Right cardiac atrium (tissue), 5 donors: ENCODE measurements around the gene ZNF578. TPM values are rescaled to one million over a fixed set of nuclear protein-coding genes. Genes with fewer than 3 reads are reported as not detected.
A peak's percentile ranks its signal among the peaks of the same experiment; 100 is the strongest.
"Not testable (repeated sequence)": the region's sequence is repeated elsewhere in the genome, so short reads cannot be mapped to it uniquely, and the experiment has no call there.

Source experiments
- ATAC-seq, 2 donors: fragments of 200-7000 bp; cut with Tn5 transposase; one replicate each; pipeline versions ENCODE4 v1.8.0 to v1.9.1; 2020; ENCODE audit warnings: moderate library complexity in 2 of 2, mild to moderate bottlenecking in 1 of 2
- DNase-seq, 3 donors: peaks; one replicate each; pipeline ENCODE4 v3.0.0-alpha.2; 2020
- H3K27ac ChIP-seq: one replicate; pipeline ENCODE4 v1.5.1; 2013; ENCODE audit warnings: mild to moderate bottlenecking, low read length, control low read depth, moderate library complexity
- H3K27me3 ChIP-seq: one replicate; pipeline ENCODE4 v1.6.1; 2013; ENCODE audit not compliant: control insufficient read depth, insufficient read depth
- H3K4me1 ChIP-seq: one replicate; pipeline ENCODE4 v1.6.1; 2013; ENCODE audit warnings: low read length; ENCODE audit not compliant: control insufficient read depth, insufficient read depth
- H3K4me3 ChIP-seq: one replicate; pipeline ENCODE4 v1.5.1; 2013; ENCODE audit warnings: low read length, control low read depth
- H3K9me3 ChIP-seq: one replicate; pipeline ENCODE4 v1.6.1; 2013; ENCODE audit warnings: low read length; ENCODE audit not compliant: control insufficient read depth
- WGBS: extraction: QIAGEN DNeasy Blood & Tissue Kit; methylation state at CpG from one replicate; pipeline ENCODE4 v1.1.7; 2013; 5-methylcytosine and 5-hydroxymethylcytosine counted together
- intact Hi-C, 4 donors: fragments of 100-400 bp; cut with DNase I; formaldehyde crosslinking; loops; one replicate each; pipeline versions ENCODE4 v1.11.0 to v1.14.0; 2022 to 2023
- polyA plus RNA-seq: library from polyadenylated mRNA; stranded (reverse); fragments of 200-250 nt; gene quantifications from one replicate; pipeline ENCODE4 v1.2.3, GENCODE V29; 2013
- total RNA-seq, 4 donors: library from RNA; stranded (reverse); fragmentation: NEBNext Ultra II Directional; extraction: Animal tissue kit (Norgen Biotek cat#: 25700); gene quantifications; one replicate each; pipeline ENCODE4 v1.2.1, GENCODE V29; 2021
- donor health status: healthy with polysubstance abuse.
- donor health status: DM: no; HTN: yes; CAD: no.
- donor health status: DM: no; HTN: no; CAD: no.
- donor health status: DM: no; HTN: yes; CAD: no; lungs with severe emphysema.
- donor health status: DM: yes; HTN: yes; CAD: no.

ZNF578 gene
- total and polyA plus RNA-seq, 5 donors = 1.2 to 4.8 (median 2.5) TPM

DNA sequence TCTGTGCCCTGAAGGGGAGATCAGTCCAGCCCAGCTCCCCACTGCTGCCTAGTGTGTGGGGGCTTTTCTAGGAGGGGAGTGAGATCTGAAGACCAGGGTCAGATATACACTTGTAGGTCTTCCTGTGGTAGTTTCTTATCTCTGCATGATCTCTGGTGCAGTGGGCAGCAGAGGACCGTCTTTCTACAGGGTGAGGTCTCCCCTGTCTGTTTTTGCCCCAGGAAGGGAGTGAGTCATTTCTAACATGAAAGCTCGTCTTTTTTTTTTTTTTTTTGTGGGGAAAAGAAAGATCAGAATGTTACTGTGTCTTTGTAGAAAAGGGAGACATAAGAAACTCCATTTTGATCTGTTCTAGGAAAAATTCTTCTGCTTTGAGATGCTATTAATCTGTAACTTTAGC lies 65.3 kb downstream of the ZNF578 start:
- no peak for DNase-seq
- no peaks in the 10 kb centered on the region for H3K4me1 ChIP-seq
- no peak overlapping the region for H3K27ac ChIP-seq
- ATAC-seq = no peak
- H3K27me3 ChIP-seq = no peaks in the 10 kb centered on the region
- intact Hi-C loops = no loop called here
- H3K9me3 ChIP-seq = no peaks in the 10 kb centered on the region
- no peak overlapping the region for H3K4me3 ChIP-seq
- WGBS = 30% methylated on average over 2 of the region's 2 CpGs

DNA sequence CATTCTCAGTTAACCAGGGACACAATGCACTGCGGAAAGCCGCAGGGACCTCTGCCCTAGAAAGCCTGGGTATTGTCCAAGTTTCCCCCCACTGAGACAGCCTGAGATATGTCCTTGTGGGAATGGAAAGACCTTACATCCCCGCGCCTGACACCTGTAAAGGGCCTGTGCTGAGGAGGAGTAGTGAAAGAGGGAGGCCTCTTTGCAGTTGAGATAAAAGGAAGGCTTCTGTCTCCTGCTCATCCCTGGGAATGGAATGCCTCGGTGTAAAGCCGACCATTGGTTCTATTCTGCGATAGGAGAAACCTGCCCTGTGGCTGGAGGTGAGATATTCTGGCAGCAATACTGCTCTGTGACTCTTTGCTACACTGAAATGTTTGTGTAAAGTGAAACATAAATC lies 65.8 kb downstream of the ZNF578 start:
- DNase-seq, intact Hi-C loops: not testable (repeated sequence)
- WGBS = 51% methylated on average over 7 of the region's 7 CpGs

DNA sequence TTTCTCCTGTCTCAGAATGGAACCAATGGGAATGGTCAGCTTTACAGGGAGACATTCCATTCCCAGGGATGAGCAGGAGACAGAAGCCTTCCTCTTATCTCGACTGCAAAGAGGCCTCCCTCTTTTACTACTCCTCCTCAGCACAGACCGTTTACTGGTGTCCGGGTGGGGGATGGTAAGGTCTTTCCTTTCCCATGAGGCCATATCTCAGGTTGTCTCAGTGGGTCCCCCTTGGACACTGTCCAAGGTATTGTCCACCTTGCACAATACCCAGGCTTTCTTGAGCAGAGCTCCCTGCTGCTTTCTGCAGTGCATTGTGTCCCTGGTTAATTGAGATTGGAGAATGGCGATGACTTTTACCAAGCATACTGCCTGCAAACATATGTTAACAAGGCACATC lies 66.7 kb downstream of the ZNF578 start:
- no peak overlapping the region for H3K27ac ChIP-seq
- H3K27me3 ChIP-seq = no peaks in the 10 kb centered on the region
- no peaks in the 10 kb centered on the region for H3K4me1 ChIP-seq
- DNase-seq (no peak), ATAC-seq (no peak)
- intact Hi-C loops = no loop called here
- H3K9me3 ChIP-seq = no peaks in the 10 kb centered on the region
- no peak overlapping the region for H3K4me3 ChIP-seq
- WGBS = 26% methylated on average over 4 of the region's 4 CpGs

More for the DNA sequence above, 65.8 kb downstream of the ZNF578 start:
- not testable (repeated sequence) for ATAC-seq, H3K4me1 ChIP-seq, H3K4me3 ChIP-seq, H3K27ac ChIP-seq, H3K27me3 ChIP-seq, H3K9me3 ChIP-seq

DNA sequence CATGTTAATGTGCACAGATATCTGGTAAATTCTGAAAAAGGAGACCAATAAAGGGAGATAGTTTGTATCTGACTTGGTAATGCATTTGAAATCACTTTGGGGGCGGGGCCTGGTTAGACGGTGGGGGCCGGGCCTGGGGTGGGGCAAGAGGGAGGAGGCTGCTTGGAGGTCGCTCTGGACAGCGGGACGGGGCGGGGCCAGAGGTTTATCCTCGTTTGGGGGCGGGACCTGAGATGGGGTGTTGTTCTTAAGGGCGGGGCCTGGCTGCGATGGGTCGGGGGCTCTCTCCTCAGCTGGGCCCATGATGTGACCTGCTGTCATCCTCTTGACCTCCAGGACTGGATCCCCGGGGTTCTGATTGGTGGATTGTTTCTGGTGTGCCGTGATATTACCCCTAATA lies 69.2 kb downstream of the ZNF578 start:
- H3K27ac ChIP-seq = no peak overlapping the region
- no peaks in the 10 kb centered on the region for H3K4me1 ChIP-seq
- DNase-seq (no peak), ATAC-seq (no peak)
- no peaks in the 10 kb centered on the region for H3K27me3 ChIP-seq
- intact Hi-C loops = no loop called here
- WGBS = 84% methylated on average over 14 of the region's 14 CpGs
- H3K9me3 ChIP-seq = no peaks in the 10 kb centered on the region
- H3K4me3 ChIP-seq = no peak overlapping the region

DNA sequence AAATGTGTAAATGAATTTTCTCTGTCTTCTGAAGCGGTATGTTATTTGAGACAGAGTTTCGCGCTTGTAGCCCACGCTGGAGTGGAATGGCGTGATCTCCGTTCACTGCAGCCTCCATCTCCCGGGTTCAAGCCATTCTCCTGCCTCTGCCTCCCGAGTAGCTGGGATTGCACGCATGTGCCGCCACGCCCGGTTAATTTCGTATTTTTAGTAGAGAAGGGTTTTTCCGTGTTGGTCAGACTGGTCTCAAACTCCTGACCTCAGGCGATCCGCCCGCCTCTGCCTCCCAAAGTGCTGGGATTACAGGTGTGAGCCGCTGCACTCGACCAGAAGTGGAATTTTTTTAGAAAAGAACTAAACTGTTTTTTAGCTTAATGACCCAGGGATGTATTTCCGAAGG lies 70.7 kb downstream of the ZNF578 start:
- ATAC-seq = no peak

DNA sequence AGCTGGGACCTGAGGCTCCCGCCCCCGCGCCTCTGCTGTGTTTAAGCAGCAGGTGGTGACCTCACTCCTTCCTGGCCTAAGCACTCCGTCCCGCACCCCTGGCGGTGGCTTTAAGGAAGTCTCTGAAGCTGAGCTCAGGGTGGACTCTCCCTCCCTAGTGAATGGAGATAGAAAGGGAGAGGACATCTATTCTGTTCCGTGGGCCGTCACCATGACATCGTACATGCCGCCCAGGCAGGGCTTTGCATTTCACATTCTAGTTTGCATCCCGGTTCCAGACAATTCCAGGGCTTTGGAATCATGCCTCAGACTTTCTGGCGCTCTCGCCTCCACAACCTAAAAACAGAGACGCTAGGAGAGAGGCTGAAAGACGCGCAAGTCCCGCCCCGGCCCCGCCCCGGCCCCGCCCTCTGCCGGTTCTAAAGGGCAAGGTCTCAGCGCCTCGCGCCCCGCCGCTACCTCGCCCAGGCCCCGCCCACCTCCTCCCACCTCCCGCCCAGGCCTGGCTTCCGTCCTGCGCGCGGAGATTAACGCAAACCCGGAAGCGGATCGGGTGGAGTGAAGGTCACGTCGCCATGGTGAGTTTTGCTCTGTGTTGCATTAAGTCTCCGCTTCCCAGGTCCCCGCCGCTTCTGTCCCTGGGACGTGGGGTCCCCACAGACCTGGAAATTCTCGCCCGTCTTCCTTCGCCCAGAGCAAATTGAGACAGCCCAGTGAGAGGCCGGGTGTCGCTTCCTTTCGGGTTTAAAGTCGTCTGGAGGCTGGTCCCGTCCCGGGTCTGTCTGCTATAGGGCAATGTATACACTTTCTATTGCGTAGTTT lies 74.0 kb downstream of the ZNF578 start, which contains the start of gene ZNF808:
Gene ZNF808, plus strand, starts transcription at position 535 of the 822 bp plus-strand sequence. CDS start 15,617 bp downstream, outside the sequence.
- WGBS = under 1% methylated on average over 54 of the region's 54 CpGs

More for the DNA sequence above, 70.7 kb downstream of the ZNF578 start:
- Histone ChIP-seq H3K4me3 (no peak overlapping the region), H3K27me3 (no peaks in the 10 kb centered on the region), H3K9me3 (no peaks in the 10 kb centered on the region), H3K4me1 (no peaks in the 10 kb centered on the region), H3K27ac (no peak overlapping the region)
- WGBS = 94% methylated on average over 20 of the region's 20 CpGs
- DNase-seq = no peak
- intact Hi-C loops = no loop called here

DNA sequence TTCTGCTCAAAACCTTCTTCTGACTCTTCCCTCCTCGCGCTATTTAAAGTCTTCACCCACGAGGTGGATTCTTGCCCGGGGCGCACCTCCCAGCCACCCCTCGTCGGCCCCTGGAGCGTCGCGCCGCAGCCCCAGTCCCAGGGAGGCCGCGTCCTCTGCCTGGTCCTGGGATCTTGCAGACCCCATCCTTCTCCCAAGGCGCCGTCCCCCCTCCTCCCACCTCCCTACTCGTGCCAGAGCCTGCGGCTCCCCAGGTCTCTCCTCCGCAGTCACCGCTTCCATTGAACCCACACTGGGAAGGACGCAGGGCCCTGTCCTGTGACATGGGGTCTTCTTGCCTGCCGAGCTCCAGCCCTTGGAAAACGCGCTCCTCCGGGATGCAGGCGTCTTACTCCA lies 74.6 kb downstream of the ZNF578 start:
- 1% methylated on average over 25 of the region's 25 CpGs for WGBS
- Histone ChIP-seq H3K4me3 (peak overlapping the region; percentile 84), H3K9me3 (no peaks in the 10 kb centered on the region), H3K4me1 (no peaks in the 10 kb centered on the region), H3K27me3 (no peaks in the 10 kb centered on the region), H3K27ac (peak overlapping the region; percentile 95)
- DNase-seq (peak; percentile 22 to 69 (median 62)), ATAC-seq (peak; percentile 27 to 52)
- intact Hi-C loops = no loop called here

More for the DNA sequence above, 74.0 kb downstream of the ZNF578 start, which contains the start of gene ZNF808:
- no peaks in the 10 kb centered on the region for H3K4me1 ChIP-seq
- H3K4me3 ChIP-seq = peak within 1 kb of the TSS; percentile 84
- H3K27ac ChIP-seq = peak within 1 kb of the TSS; percentile 100
- H3K9me3 ChIP-seq = no peaks in the 10 kb centered on the region
- H3K27me3 ChIP-seq = no peaks in the 10 kb centered on the region
- DNase-seq (peak; percentile 97 to 99 (median 99)), ATAC-seq (peak; percentile 98 to 99)
- intact Hi-C loops = no loop called here

DNA sequence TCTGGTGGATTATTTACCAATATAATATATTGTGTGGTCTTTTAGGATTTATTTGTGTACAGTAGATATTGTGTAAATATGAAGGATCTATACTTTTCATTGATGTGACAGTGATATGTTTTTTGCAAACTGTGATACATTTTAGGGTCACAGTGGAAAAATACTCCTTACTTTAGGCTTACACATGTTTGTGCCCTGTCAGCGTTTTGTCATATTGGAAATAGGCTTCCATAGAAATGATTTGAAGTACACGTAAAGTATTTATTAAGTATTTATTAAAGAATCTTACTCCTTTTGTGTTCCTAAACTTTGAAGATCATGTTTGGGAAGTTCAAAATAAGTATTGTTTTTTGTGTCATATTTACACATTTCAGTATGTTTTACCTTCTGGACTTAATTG lies 79.1 kb downstream of the ZNF578 start:
- no peak overlapping the region for H3K4me3 ChIP-seq
- ATAC-seq = no peak
- intact Hi-C loops = no loop called here
- H3K4me1 ChIP-seq = peaks cover 4% of the 10 kb centered on the region
- no peaks in the 10 kb centered on the region for H3K9me3 ChIP-seq
- no peaks in the 10 kb centered on the region for H3K27me3 ChIP-seq
- DNase-seq = no peak
- 96% methylated on average over 2 of the region's 2 CpGs for WGBS
- no peak overlapping the region for H3K27ac ChIP-seq

DNA sequence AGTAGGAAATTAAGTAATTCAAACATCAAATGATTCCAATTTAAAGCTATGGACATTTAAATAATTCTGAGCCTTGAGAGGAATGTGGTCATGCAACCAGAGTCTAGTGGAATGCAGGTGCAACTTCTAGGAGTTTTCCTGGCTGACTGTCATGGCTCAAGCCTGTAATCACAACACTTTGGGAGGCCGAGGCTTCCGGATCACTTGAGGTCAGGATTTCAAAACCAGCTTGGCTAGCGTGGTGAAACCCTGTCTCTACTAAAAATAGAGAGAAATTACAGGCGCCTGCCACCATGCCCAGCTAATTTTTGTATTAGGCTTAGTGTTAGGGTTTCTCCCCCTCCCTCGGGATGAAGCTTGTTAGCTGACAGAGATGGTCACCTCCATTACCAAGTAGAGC lies 80.5 kb downstream of the ZNF578 start:
- Histone ChIP-seq H3K27ac (no peak overlapping the region), H3K9me3 (no peaks in the 10 kb centered on the region), H3K4me1 (peaks cover 4% of the 10 kb centered on the region), H3K4me3 (no peak overlapping the region), H3K27me3 (no peaks in the 10 kb centered on the region)
- WGBS = 59% methylated on average over 5 of the region's 5 CpGs
- ATAC-seq (peak in 1 of 2 donors; percentile 39), DNase-seq (no peak)
- intact Hi-C loops = no loop called here

DNA sequence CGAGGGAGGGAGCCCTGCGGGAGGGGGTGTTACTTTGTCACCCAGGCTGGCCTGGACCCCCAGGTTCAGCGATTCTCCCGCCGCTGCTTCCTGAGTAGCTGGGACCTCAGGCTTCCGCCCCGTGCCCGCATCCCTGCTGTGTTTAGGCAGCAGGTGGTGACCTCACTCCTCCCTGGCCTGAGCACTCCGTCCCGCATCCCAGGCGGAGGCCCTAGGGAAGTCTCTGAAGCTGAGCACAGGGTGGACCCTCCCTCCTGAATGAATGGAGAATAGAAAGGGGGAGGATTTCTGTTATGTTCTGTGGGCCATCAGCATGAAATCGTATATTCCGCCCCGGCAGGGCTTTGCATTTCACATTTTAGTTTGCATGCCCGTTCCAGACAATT lies 82.0 kb downstream of the ZNF578 start:
- DNase-seq = peak in 2 of 3 donors; percentile 24 to 69
- intact Hi-C loops, H3K27me3 ChIP-seq, H3K4me1 ChIP-seq, H3K9me3 ChIP-seq: not testable (repeated sequence)
- 4% methylated on average over 15 of the region's 15 CpGs for WGBS
- H3K27ac ChIP-seq = peak overlapping the region; percentile 38
- peak overlapping the region; percentile 69 for H3K4me3 ChIP-seq
- ATAC-seq = peak in 1 of 2 donors; percentile 11

DNA sequence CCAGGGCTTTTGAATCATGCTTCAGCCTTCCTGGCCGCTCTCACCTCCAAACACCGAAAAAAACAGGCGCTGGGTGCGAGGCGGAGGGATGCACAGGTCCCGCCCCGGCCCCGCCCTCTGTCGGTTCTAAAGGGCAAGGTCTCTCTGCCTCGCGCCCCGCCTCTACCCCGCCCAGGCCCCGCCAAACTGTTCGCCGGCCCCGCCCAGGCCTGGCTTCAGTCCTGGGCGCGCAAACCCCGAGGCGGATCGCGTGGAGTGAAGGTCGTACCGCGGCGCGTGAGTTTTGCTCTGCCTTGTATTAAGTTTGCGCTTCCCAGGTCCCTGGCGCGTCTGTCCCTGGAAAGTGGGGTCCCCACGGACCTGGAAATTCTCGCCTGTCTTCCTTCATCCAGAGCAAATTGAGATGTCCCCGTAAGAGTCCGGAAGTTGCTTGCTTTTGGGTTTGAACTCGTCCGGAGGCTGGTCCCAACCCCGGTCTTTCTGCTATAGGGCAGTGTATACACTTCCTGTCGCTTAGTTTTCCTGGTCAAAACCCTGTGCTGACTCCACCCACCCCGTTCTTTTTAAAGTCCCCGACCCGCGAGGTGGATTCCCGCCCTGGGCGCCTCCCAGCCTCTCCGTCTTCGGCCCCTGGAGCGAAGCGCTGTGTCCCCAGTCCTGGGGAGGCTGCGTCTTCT lies 82.6 kb downstream of the ZNF578 start:
- H3K4me3 ChIP-seq = peak overlapping the region; percentile 69
- no peaks in the 10 kb centered on the region for H3K9me3 ChIP-seq
- peak; percentile 98 to 99 for ATAC-seq
- peaks cover 4% of the 10 kb centered on the region for H3K4me1 ChIP-seq
- intact Hi-C loops = no loop called here
- WGBS = 1% methylated on average over 50 of the region's 50 CpGs
- DNase-seq = peak; percentile 93 to 97 (median 96)
- no peaks in the 10 kb centered on the region for H3K27me3 ChIP-seq
- H3K27ac ChIP-seq = peak overlapping the region; percentile 57
